ENCODE data around the gene HYKK.
A peak's percentile ranks its signal among the peaks of the same experiment; 100 is the strongest.

The HYKK gene

DNA sequence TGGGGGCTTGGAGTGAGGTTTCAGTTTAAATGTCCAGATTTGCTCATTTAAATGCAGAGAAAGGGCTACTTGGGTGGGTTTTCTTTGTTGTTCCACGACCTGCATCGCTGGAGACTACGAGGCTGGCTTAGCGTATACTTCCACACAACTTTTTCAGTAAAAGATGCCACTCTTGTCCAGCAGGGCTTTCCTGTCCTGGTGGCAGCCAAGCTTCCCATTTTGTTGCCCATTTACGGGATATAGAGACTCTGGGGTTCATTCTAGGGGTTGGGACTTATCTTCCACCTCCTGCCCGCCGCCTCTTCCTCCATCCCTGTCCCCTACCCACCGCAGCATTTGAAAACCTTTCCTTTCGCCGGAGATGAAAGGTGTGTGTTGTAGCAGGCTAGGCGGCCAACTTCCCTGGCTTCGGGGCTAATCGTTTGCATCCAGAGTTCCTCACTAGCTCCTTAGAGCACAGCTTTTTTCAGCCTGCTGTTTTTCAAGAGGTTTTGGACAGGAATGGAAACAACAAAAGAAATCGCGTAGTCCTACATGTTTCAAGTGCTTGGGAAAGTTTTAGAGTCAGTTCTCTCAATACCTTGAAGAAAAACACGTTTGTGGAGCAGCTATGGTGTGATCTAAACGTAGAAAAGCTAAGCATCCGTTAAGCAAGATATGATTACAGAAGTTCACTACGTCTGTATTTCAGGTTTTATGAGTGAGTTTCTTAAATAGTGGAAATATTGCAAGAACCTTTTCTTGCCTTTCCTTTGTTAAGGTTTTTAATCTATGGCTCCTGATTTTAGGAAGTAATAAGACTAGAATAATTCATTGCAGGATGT, 58.8 kb downstream of the HYKK start:
- DNase-seq (ENCODE audit: low spot score): no peak
- Histone ChIP-seq H3K27ac (no peak overlapping the region), H3K4me3 (peak overlapping the region; percentile 67)
- TF ChIP-seq CTCF (IDR thresholded peaks at IDR 0.05): no peak

DNA sequence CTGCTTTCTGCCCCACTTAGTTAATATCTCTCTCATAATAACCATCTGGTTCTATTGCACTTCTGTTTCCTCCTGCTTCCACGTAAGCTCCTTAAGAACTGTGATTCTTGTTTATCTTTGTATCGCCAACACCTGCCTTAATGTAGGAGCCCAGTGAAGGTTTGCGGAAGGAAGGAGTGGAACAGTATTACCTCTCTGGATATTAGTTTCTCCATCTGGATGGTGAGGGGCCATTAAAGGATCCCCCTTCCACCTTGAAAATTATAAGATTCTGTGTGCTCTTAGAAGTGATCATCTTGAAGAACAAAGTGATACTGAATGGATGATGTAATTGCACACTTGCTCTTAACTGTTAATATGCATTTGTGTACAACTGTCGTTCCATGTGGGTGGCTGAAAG, 60.2 kb downstream of the HYKK start:
- Histone ChIP-seq H3K4me3 (no peak overlapping the region), H3K27ac (no peak overlapping the region)
- no peak for TF ChIP-seq CTCF (IDR thresholded peaks at IDR 0.05)
- no peak for DNase-seq (ENCODE audit: low spot score)

GRCh38 chr15:78570710-78571109, 63.3 kb downstream of the HYKK start:
- DNase-seq (ENCODE audit: low spot score): no peak
- H3K4me3 ChIP-seq: no peak overlapping the region
- no peak overlapping the region for H3K27ac ChIP-seq
- no peak for TF ChIP-seq CTCF (IDR thresholded peaks at IDR 0.05)

GRCh38 chr15:78571382-78571781, 64.0 kb downstream of the HYKK start:
- H3K27ac ChIP-seq: no peak overlapping the region
- no peak for DNase-seq (ENCODE audit: low spot score)
- H3K4me3 ChIP-seq: no peak overlapping the region
- no peak for TF ChIP-seq CTCF (IDR thresholded peaks at IDR 0.05)

- no peak for TF ChIP-seq CTCF (IDR thresholded peaks at IDR 0.05)
- Histone ChIP-seq H3K4me3 (no peak overlapping the region), H3K27ac (no peak overlapping the region)
- no peak for DNase-seq (ENCODE audit: low spot score)
Observed at GRCh38 chr15:78573416-78573815, 66.0 kb downstream of the HYKK start.

DNA sequence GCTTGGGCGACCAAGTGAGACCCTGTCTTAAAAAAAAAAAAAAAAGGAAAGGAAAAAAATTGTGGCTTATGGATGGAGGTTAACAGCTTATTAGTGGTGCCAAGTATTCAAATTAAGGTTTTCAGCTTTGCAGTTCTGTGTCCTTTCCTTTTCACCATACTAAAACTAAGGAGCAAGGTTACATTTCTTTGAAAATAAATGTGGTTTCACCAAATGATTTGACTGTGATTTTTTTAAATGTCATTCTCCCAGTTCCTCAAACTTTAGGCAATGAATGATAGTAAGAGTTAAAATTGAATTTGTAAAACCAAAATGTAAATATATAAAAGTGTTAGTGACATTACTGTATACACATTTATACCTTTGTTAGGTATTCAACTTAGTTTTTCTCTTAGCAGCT, 67.6 kb downstream of the HYKK start:
- no peak for TF ChIP-seq CTCF (IDR thresholded peaks at IDR 0.05)
- no peak overlapping the region for H3K27ac ChIP-seq
- no peak for DNase-seq (ENCODE audit: low spot score)
- H3K4me3 ChIP-seq: no peak overlapping the region

Measured in coronary artery (tissue), 2 donors.